Measurements from ENCODE around the gene EIF6.

DNA sequence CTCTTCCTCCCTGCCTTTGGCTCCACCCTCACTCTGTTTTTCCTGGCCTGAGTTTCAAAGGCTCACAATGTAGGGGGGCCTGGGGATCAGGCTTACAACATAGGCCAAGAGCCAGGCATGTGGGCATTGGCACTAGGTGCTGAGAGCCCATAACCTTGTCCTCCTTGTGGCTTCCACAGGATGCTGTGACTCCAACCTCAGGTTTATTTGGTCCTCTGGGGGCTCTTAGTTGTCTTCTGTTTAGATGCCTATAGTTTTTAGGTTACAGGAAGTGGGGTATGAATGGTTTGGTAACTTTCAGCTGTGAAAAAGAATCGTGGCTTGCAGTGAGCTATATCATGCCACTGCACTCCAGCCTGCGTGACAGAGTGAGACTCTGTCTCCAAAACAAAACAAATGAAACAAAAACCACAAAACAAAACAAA, 32.5 kb downstream of the EIF6 start:
- TF ChIP-seq CTCF (IDR thresholded peaks at IDR 0.05) (no peak), POLR2A (IDR thresholded peaks at IDR 0.05) (no peak)

All from adrenal gland (tissue), 5 donors.